ENCODE measurements around the gene EFHD2.

DNA sequence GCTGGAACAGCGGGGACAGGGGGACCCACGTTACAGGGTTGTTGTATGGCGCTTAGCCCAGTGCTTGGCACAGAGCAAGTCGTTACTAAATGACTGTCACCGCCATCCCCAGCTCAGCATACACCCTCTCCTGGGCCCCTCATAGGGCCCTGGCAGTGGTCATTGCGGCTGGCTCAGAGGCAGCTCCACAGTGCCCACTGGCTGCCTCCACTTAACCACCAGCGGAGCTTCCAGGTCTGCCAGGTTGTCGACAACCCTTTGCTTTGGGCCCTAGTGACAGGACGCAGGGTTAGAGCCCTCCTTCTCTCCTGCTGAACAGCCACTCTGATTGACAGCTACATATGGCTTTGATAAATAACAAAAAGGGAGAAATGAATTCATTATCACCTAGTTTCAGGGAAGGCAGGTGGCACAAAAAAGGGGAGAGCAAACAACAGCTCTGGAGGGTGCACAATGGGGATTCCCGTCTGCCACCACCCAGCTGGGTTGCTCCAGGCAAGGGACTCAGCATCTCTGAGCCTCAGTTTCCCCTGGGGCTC is 4.8 kb downstream of the EFHD2 start:
- TF ChIP-seq, protein P1, sequence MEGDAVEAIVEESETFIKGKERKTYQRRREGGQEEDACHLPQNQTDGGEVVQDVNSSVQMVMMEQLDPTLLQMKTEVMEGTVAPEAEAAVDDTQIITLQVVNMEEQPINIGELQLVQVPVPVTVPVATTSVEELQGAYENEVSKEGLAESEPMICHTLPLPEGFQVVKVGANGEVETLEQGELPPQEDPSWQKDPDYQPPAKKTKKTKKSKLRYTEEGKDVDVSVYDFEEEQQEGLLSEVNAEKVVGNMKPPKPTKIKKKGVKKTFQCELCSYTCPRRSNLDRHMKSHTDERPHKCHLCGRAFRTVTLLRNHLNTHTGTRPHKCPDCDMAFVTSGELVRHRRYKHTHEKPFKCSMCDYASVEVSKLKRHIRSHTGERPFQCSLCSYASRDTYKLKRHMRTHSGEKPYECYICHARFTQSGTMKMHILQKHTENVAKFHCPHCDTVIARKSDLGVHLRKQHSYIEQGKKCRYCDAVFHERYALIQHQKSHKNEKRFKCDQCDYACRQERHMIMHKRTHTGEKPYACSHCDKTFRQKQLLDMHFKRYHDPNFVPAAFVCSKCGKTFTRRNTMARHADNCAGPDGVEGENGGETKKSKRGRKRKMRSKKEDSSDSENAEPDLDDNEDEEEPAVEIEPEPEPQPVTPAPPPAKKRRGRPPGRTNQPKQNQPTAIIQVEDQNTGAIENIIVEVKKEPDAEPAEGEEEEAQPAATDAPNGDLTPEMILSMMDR (IDR thresholded peaks at IDR 0.05), result no peak
- TF ChIP-seq POLR2A (IDR thresholded peaks at IDR 0.05), result no peak
